GM23338 (cell line): ENCODE data around the gene ANKRD61.

Experiments
- CREB1 ChIP-seq: fragments of 250-450 bp; sonication (Bioruptor Pico); IDR thresholded peaks from 2 replicates; pipeline ENCODE4 v1.5.0; 2020; ENCODE audit warnings: low read depth, mild to moderate bottlenecking, moderate library complexity
- EZH2 ChIP-seq: fragments of 200-600 bp; sonication (generic); IDR thresholded peaks from one replicate; pipeline ENCODE4 v1.8.0; 2017; ENCODE audit warnings: antibody characterized with exemption, mild to moderate bottlenecking, low read depth; ENCODE audit not compliant: unreplicated experiment
- EZH2phosphoT487 ChIP-seq: fragments of 200-600 bp; sonication (generic); IDR thresholded peaks from one replicate; pipeline ENCODE4 v1.8.1; 2018; ENCODE audit warnings: antibody characterized with exemption; ENCODE audit not compliant: unreplicated experiment
- JUNB ChIP-seq: IDR thresholded peaks from one replicate; pipeline ENCODE4 v1.6.1; 2016; ENCODE audit warnings: antibody characterized with exemption; ENCODE audit not compliant: unreplicated experiment
- STAT1 ChIP-seq: IDR thresholded peaks from one replicate; pipeline ENCODE4 v1.6.1; 2016; ENCODE audit warnings: antibody characterized with exemption; ENCODE audit not compliant: unreplicated experiment
- TF ChIP-seq, protein P1 (sequence below), 2 experiments: fragments of 200-600 bp in 1 of 2; sonication (generic) in 1 of 2; conservative IDR thresholded peaks; 2 replicates each; pipeline versions ENCODE4 v1.5.1 to v1.6.1; 2016 to 2017; ENCODE audit warnings: antibody characterized with exemption in 2 of 2, low read depth in 2 of 2, mild to moderate bottlenecking in 2 of 2, moderate library complexity in 1 of 2

DNA sequence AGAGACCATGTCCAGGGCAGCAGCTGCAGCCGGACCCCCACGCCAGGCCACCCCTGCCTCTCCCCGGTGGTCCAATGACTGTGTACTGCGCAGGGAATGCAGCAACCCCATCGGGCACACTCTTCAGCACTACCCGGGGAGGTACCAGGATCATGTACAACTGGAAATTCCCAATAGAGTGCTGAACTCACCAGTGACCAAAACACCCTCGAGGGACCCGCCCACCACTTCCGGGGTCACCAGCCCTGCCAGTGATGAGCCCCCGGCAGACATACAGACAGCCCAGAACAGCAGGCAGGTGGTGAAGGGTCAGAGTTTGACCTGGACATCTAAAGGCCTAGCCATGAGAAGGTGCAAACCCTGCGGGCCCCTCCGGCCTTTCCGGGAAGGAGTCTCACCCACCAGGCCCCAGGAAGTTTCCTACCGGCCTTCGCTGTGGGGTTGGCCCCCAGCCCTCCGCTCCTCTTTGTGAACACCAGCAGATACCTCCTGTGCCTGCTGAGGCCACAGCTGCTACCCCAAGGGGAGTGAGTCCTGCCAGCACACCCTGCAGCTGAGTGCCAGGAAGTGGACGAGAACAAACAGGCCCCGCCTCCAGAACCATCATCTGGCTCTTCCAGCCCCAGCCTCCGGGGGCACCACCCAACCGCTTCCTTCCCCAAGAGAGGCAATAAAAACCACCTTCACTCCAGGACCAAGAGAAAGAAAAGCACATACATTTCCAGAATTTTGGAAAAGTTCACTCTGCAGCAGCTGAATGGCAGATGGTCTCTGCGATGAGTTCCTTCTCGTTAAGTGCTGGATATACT, 5.0 kb upstream of the ANKRD61 start:
- TF ChIP-seq, protein P1, sequence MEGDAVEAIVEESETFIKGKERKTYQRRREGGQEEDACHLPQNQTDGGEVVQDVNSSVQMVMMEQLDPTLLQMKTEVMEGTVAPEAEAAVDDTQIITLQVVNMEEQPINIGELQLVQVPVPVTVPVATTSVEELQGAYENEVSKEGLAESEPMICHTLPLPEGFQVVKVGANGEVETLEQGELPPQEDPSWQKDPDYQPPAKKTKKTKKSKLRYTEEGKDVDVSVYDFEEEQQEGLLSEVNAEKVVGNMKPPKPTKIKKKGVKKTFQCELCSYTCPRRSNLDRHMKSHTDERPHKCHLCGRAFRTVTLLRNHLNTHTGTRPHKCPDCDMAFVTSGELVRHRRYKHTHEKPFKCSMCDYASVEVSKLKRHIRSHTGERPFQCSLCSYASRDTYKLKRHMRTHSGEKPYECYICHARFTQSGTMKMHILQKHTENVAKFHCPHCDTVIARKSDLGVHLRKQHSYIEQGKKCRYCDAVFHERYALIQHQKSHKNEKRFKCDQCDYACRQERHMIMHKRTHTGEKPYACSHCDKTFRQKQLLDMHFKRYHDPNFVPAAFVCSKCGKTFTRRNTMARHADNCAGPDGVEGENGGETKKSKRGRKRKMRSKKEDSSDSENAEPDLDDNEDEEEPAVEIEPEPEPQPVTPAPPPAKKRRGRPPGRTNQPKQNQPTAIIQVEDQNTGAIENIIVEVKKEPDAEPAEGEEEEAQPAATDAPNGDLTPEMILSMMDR (conservative IDR thresholded peaks at IDR 0.05; ENCODE audit: low read depth in 2 of 2) = peak; percentile 56 to 59
- TF ChIP-seq EZH2 (no peak), EZH2phosphoT487 (no peak), JUNB (no peak), STAT1 (no peak), CREB1 (CRISPR knock-in tag) (no peak)
